ENCODE measurements around the gene ARID3C. TPM values are rescaled to one million over a fixed set of nuclear protein-coding genes. Genes with fewer than 3 reads are reported as not detected.

The ARID3C gene
- polyA plus RNA-seq, 4 donors: 0.11 to 0.22 (median 0.17) TPM; not detected in 1

- DNase-seq (ENCODE audit: low read depth in 4 of 4, low spot score in 3 of 4): peak in 2 of 4 donors; percentile 74 to 77
These were observed 25.1 kb downstream of the ARID3C start for GRCh38 chr9:34603610-34604231.

GRCh38 chr9:34601937-34602573 lies 26.8 kb downstream of the ARID3C start:
- DNase-seq (ENCODE audit: low read depth in 4 of 4, low spot score in 3 of 4): no peak

- no peak for DNase-seq (ENCODE audit: low read depth in 4 of 4, low spot score in 3 of 4)
These were observed 28.0 kb downstream of the ARID3C start for GRCh38 chr9:34600908-34601307.

GRCh38 chr9:34599546-34599945 lies 29.3 kb downstream of the ARID3C start:
- no peak for DNase-seq (ENCODE audit: low read depth in 4 of 4, low spot score in 3 of 4)

GRCh38 chr9:34594177-34594576 lies 34.7 kb downstream of the ARID3C start:
- no peak for DNase-seq (ENCODE audit: low read depth in 4 of 4, low spot score in 3 of 4)

GRCh38 chr9:34592895-34593601 lies 35.8 kb downstream of the ARID3C start:
- DNase-seq (ENCODE audit: low read depth in 4 of 4, low spot score in 3 of 4): no peak

- no peak for DNase-seq (ENCODE audit: low read depth in 4 of 4, low spot score in 3 of 4)
These were observed 36.7 kb downstream of the ARID3C start for GRCh38 chr9:34591917-34592866.

DNA sequence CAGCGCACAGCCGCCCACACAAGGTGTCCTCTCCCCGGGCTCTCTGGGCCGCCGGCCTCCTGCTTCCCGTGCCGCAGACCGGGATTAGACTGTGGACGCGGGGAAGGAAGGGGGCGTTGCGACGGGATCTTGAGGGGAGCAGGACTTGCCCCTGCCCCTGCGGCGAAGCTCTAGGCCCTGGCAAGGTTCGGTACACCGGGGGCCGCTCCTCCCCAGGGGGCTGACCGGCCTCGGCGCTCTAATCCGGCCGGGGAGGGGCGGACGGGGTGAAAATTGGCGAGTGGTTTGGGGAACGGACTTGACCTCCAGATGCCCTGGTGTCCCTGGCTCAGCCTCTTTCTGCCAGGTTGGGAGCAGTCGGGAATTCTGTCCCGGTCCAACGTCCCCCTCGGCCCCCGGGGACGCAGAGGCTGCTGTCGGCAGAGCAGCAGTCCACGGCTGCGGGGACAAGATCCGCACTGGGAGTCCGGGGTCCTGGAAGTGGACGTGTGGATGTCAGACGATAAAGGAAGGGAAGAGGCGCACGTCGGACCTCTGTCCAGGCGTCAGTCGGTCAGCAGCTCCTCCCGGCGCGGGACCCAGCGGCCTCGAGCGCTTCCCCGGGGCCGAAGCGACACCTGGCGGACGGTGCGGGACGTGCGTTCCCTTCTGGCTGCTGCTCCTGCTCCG lies 37.5 kb downstream of the ARID3C start:
- DNase-seq (ENCODE audit: low read depth in 4 of 4, low spot score in 3 of 4): no peak

GRCh38 chr9:34590381-34591247 lies 38.3 kb downstream of the ARID3C start:
- no peak for DNase-seq (ENCODE audit: low read depth in 4 of 4, low spot score in 3 of 4)

DNA sequence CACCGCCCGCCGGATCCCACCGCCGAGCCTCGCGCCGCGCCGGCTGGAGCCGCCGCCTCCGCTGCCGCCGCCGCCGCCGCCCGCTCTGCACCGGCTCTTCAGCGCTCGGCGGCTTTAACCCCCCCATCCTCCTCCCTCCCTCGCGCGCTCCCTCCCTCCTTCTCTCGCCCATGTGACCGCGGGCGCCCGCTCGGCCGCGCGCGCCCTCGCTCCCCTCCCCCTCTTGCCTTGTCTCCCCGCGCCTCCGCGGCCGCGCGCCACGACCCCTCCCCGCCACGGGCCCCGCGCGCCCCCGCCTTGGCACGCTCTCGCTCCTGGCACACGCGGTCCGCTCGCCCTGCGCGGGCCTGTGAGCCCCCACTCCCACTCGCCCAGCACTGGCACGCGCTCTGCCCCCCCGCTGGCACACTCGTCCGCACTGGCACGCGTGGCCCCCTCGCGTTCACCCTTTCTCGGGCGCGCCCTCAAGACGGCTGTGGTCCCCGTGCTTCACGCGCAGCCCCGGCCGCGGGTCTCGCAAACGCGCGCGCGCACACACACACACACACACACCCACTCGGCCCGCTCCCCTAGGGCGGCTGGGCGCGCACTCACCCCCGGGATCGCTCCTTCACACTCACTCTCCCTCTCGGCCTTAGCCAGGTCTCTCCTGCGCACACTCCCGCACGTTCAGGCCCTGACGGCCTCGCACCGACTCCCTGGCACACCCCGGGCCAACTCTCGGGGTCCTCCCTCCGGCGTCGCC lies 39.1 kb downstream of the ARID3C start, which contains the start of gene CNTFR:
Gene CNTFR, minus strand, starts transcription at position 89 of the 745 bp plus-strand sequence. CDS start 20,743 bp downstream, outside the sequence.
- no peak for DNase-seq (ENCODE audit: low read depth in 4 of 4, low spot score in 3 of 4)

DNA sequence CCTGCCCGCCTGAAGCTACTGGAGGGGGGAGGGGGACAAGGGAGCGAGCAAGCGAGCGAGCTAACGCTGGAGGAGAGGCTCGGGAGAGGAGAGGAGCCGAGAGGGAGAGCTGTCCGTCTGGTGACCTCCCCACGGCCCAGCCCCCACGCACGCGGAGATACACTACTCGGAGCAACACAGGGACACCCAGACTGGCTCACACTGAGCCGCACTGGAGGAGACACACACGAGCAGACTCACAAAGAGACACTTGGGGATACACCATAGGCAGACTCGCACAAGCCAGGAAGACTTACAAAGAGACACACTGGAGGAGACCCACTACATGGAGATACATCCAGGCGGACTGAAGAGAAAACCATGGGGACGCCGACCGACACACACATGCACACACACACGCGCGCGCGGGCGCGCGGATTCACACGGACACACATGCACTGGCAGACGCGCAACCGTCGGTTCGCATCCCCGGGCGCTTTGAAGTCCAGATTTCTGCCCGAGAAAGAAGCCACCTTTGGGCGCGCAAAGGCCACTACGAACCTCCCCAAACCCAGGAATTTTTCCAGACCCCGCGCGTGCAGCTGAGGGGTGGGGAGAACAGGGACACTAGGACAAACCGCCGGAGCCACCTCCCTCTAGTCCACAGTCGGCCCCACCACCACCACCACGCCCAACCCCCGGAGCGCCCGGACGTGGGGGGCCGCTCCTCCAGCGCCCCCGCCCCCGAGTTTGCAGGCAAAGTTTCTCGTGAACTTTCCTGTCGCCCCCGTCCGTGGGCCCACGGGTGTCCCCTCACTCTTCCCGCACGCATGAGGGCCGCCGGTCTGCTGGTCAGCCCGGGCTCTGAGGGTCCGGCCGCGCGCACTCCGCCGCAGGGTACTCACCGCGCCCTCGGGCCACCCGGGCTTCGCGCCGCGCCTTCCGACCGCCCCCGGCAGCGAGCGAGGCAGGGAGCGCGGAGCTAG lies 39.9 kb downstream of the ARID3C start:
- no peak for DNase-seq (ENCODE audit: low read depth in 4 of 4, low spot score in 3 of 4)

GRCh38 chr9:34587271-34587670 lies 41.6 kb downstream of the ARID3C start:
- DNase-seq (ENCODE audit: low read depth in 4 of 4, low spot score in 3 of 4): no peak

DNA sequence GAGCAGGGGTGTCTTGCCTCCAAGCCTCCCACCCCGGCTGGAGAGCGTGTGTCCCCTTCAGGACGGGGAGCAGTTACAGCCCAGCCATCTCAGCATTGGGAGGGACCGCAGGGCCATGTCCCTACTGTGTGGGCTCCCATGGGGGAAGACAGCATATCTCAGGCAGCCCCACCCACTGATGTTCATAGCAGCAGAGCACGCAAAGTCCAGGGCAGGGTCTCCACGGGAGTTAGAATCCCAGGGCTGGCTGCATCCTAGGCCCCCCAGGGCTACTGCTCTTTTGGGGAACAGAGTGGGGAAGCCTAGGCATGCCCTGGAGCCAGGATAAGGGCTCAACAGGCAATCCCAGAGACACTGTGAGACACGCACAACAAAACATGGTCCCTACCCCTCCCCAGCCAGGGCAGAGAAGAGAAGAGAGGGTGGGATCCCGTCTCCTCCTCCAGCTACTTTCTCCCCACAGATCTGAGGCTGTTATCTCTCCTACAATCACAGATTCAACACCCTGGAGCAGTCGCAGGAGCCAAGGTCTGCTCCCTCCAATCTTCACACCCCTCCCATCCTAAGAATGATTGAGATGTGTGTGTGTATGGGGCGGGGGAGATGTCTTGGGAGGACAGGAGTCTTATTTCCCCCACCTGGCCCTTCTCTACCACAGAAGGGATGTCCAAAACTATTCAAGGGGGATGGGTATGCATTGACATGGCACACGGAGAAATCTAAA lies 42.8 kb downstream of the ARID3C start:
- DNase-seq (ENCODE audit: low read depth in 4 of 4, low spot score in 3 of 4): no peak

- DNase-seq (ENCODE audit: low read depth in 4 of 4, low spot score in 3 of 4): no peak
These were observed 43.9 kb downstream of the ARID3C start for GRCh38 chr9:34584970-34585369.

- DNase-seq (ENCODE audit: low read depth in 4 of 4, low spot score in 3 of 4): no peak
These were observed 46.1 kb downstream of the ARID3C start for GRCh38 chr9:34582787-34583186.

GRCh38 chr9:34581318-34581717 lies 47.5 kb downstream of the ARID3C start:
- DNase-seq (ENCODE audit: low read depth in 4 of 4, low spot score in 3 of 4): no peak

- DNase-seq (ENCODE audit: low read depth in 4 of 4, low spot score in 3 of 4): no peak
These were observed 48.5 kb downstream of the ARID3C start for GRCh38 chr9:34580358-34580757.
